GM21619 (cell line): Measurements from ENCODE around the gene CSNK2A2.

ENCODE experiments used
- ATAC-seq: cut with Tn5 transposase; IDR thresholded peaks from one replicate; pipeline ENCODE4 v1.9.1; 2021; ENCODE audit not compliant: unreplicated experiment

CSNK2A2 gene

GRCh38 chr16:58152246-58152868 is 45.5 kb downstream of the CSNK2A2 start:
- no peak for ATAC-seq

- ATAC-seq: no peak
Observed at GRCh38 chr16:58148526-58148925, 49.4 kb downstream of the CSNK2A2 start.

- no peak for ATAC-seq
Observed at GRCh38 chr16:58148099-58148498, 49.8 kb downstream of the CSNK2A2 start.

- ATAC-seq: no peak
Observed at GRCh38 chr16:58138852-58139251, 59.1 kb downstream of the CSNK2A2 start.

GRCh38 chr16:58137581-58137980 is 60.3 kb downstream of the CSNK2A2 start:
- ATAC-seq: no peak

- peak; percentile 81 for ATAC-seq
Observed at GRCh38 chr16:58129097-58129936, 68.6 kb downstream of the CSNK2A2 start, which contains the start of gene CFAP20. Gene CFAP20, minus strand, starts transcription at chr16:58129381. Its CDS starts 266 bp downstream, at chr16:58129115.

GRCh38 chr16:58128711-58129096 is 69.2 kb downstream of the CSNK2A2 start:
- peak; percentile 12 for ATAC-seq

- no peak for ATAC-seq
Observed at GRCh38 chr16:58128181-58128631, 69.7 kb downstream of the CSNK2A2 start.

- ATAC-seq: no peak
Observed at GRCh38 chr16:58127634-58128033, 70.3 kb downstream of the CSNK2A2 start.

- no peak for ATAC-seq
Observed at GRCh38 chr16:58127033-58127556, 70.8 kb downstream of the CSNK2A2 start.

- no peak for ATAC-seq
Observed at GRCh38 chr16:58126451-58126961, 71.4 kb downstream of the CSNK2A2 start.

GRCh38 chr16:58125781-58126335 is 72.0 kb downstream of the CSNK2A2 start:
- ATAC-seq: no peak

- no peak for ATAC-seq
Observed at GRCh38 chr16:58125041-58125440, 72.9 kb downstream of the CSNK2A2 start.

- no peak for ATAC-seq
Observed at GRCh38 chr16:58124601-58124915, 73.3 kb downstream of the CSNK2A2 start.

GRCh38 chr16:58123896-58124600 is 73.9 kb downstream of the CSNK2A2 start:
- ATAC-seq: no peak

- ATAC-seq: no peak
Observed at GRCh38 chr16:58121132-58121531, 76.8 kb downstream of the CSNK2A2 start.

- no peak for ATAC-seq
Observed at GRCh38 chr16:58120234-58120633, 77.7 kb downstream of the CSNK2A2 start.

- ATAC-seq: no peak
Observed at GRCh38 chr16:58119509-58119845, 78.4 kb downstream of the CSNK2A2 start.

- ATAC-seq: no peak
Observed at GRCh38 chr16:58118801-58119508, 79.0 kb downstream of the CSNK2A2 start.

GRCh38 chr16:58116529-58116928 is 81.4 kb downstream of the CSNK2A2 start:
- no peak for ATAC-seq

GRCh38 chr16:58116081-58116480 is 81.8 kb downstream of the CSNK2A2 start:
- no peak for ATAC-seq
